HCT116 (cell line): Measurements from ENCODE around the gene HDAC11. TPM values are rescaled to one million over a fixed set of nuclear protein-coding genes. Genes with fewer than 3 reads are reported as not detected.

Experiments
- ATAC-seq: fragments of 200-7000 bp; cut with Tn5 transposase; 2 replicates; pipeline ENCODE4 v1.9.1; 2020; ENCODE audit warnings: mild to moderate bottlenecking, moderate library complexity
- BruUV-seq: library from RNA; stranded (reverse); fragments of 400-500 nt; replicated peaks from 2 replicates; lab custom pipeline; 2021; lab: Mats Ljungman, UMichigan
- CTCF ChIA-PET: fragments of 300-600 bp; sonication (Branson Sonifier 250); formaldehyde crosslinking; loops from one replicate; lab custom pipeline; 2021; ENCODE audit warnings: antibody characterized with exemption; lab: Charles Lee
- POLR2A ChIA-PET: fragments of 300-600, 350-600 bp; sonication (Branson Sonifier 250); formaldehyde crosslinking; loops from one replicate; lab custom pipeline; 2021; ENCODE audit warnings: antibody characterized with exemption; lab: Charles Lee
- RAD21 ChIA-PET, 2 experiments: fragments of 300-600 bp; sonication (Branson Sonifier 250); formaldehyde crosslinking; loops; one replicate each; lab custom pipeline; 2023; ENCODE audit warnings: low total read pairs in 2 of 2; ENCODE audit not compliant: uncharacterized antibody in 2 of 2, unreplicated experiment in 2 of 2, low non-redundant PET in 1 of 2; lab: Charles Lee
- DNase-seq: peaks from one replicate; pipeline ENCODE4 v3.0.0-alpha.2; 2010; ENCODE audit warnings: low read depth, low spot score
- H2AFZ ChIP-seq: fragments of 200-600 bp; shearing (Covaris generic), sonication (generic); 2 replicates; pipeline ENCODE4 v1.6.1; 2017; ENCODE audit warnings: low read depth, mixed run types, mixed read lengths, antibody characterized with exemption, low read length; ENCODE audit not compliant: poor library complexity, severe bottlenecking
- H3K27ac ChIP-seq: 2 replicates; pipeline ENCODE4 v1.5.1; 2012; ENCODE audit warnings: low read depth, low read length
- H3K27me3 ChIP-seq: fragments of 200-600 bp; sonication (generic); 2 replicates; pipeline ENCODE4 v1.6.1; 2016; ENCODE audit warnings: mixed run types, low read length, mixed read lengths; ENCODE audit not compliant: insufficient read depth
- H3K36me3 ChIP-seq, 2 experiments: fragments of 200-500 bp in 1 of 2; fragments of 200-600 bp in 1 of 2; sonication (Bioruptor generic) in 1 of 2; sonication (generic) in 1 of 2; 2 replicates each; pipeline versions ENCODE4 v1.5.1 to v1.6.1; 2014 to 2016; ENCODE audit warnings: low read length in 2 of 2, inconsistent platforms in 1 of 2, mixed read lengths in 1 of 2, mixed run types in 1 of 2; ENCODE audit not compliant: insufficient read depth in 2 of 2, control insufficient read depth in 1 of 2
- H3K4me1 ChIP-seq, 2 experiments: fragments of 200-600 bp in 1 of 2; sonication (generic) in 1 of 2; 2 replicates each; pipeline versions ENCODE4 v1.5.1 to v1.6.1; 2012 to 2017; ENCODE audit warnings: low read length in 2 of 2, inconsistent platforms in 1 of 2, mild to moderate bottlenecking in 1 of 2, mixed read lengths in 1 of 2, mixed run types in 1 of 2, moderate library complexity in 1 of 2; ENCODE audit not compliant: insufficient read depth in 2 of 2, control insufficient read depth in 1 of 2
- H3K4me2 ChIP-seq: fragments of 200-600 bp; sonication (generic); 2 replicates; pipeline ENCODE4 v1.6.1; 2017; ENCODE audit warnings: mixed run types, low read length, mixed read lengths
- H3K4me3 ChIP-seq, 2 experiments: fragments of 200-600 bp in 1 of 2; sonication (generic) in 1 of 2; replicated peaks in 1 of 2; 2 replicates each; pipeline ENCODE4 v1.5.1; 2011 to 2016; ENCODE audit warnings: low read length in 2 of 2, control low read depth in 1 of 2, low read depth in 1 of 2, mild to moderate bottlenecking in 1 of 2, mixed read lengths in 1 of 2, mixed run types in 1 of 2
- H3K79me2 ChIP-seq: fragments of 200-600 bp; sonication (generic); 2 replicates; pipeline ENCODE4 v1.6.1; 2017; ENCODE audit warnings: mild to moderate bottlenecking, mixed run types, low read length, moderate library complexity, mixed read lengths; ENCODE audit not compliant: insufficient read depth
- H3K9ac ChIP-seq: fragments of 200-600 bp; sonication (generic); 2 replicates; pipeline ENCODE4 v1.6.1; 2016; ENCODE audit warnings: low read length, mixed read lengths
- H3K9me2 ChIP-seq: fragments of 200-600 bp; sonication (generic), shearing (Covaris generic); 2 replicates; pipeline ENCODE4 v1.6.1; 2017; ENCODE audit warnings: mixed run types, mild to moderate bottlenecking, moderate library complexity; ENCODE audit not compliant: insufficient read depth
- H3K9me3 ChIP-seq, 2 experiments: fragments of 200-500 bp in 1 of 2; fragments of 200-600 bp in 1 of 2; sonication (Bioruptor generic) in 1 of 2; sonication (generic) in 1 of 2; 2 replicates each; pipeline ENCODE4 v1.6.1; 2014 to 2017; ENCODE audit warnings: low read length in 2 of 2, mixed read lengths in 2 of 2, inconsistent platforms in 1 of 2, low read depth in 1 of 2, mild to moderate bottlenecking in 1 of 2, mixed run types in 1 of 2, moderate library complexity in 1 of 2; ENCODE audit not compliant: control insufficient read depth in 1 of 2, insufficient read depth in 1 of 2
- H4K20me1 ChIP-seq: fragments of 200-600 bp; sonication (generic), shearing (Covaris generic); 2 replicates; pipeline ENCODE4 v1.6.1; 2017; ENCODE audit warnings: mixed run types, mild to moderate bottlenecking, moderate library complexity; ENCODE audit not compliant: insufficient read depth
- EGR1 ChIP-seq: IDR thresholded peaks from 2 replicates; pipeline ENCODE4 v1.6.1; 2012; ENCODE audit warnings: low read depth
- ELF1 ChIP-seq: IDR thresholded peaks from 2 replicates; pipeline ENCODE4 v1.6.1; 2012; ENCODE audit warnings: low read depth, borderline replicate concordance
- SIN3A ChIP-seq: IDR thresholded peaks from 2 replicates; pipeline ENCODE4 v1.6.1; 2012; ENCODE audit warnings: low read depth
- SRF ChIP-seq: IDR thresholded peaks from 2 replicates; pipeline ENCODE4 v1.6.1; 2012; ENCODE audit warnings: low read depth
- intact Hi-C: fragments of 100-400 bp; cut with micrococcal nuclease; formaldehyde crosslinking; loops from 2 replicates; pipeline ENCODE4 v1.10.0; 2022
- total RNA-seq: library from RNA; stranded (reverse); gene quantifications from one replicate; pipeline ENCODE4 v1.2.1, GENCODE V29; 2021; ENCODE audit not compliant: unreplicated experiment
- TF ChIP-seq, protein P1 (sequence below): IDR thresholded peaks from 2 replicates; pipeline ENCODE4 v1.6.1; 2012
- TF ChIP-seq, protein P2 (sequence below), 3 experiments: fragments of 200-600 bp in 1 of 3; sonication (generic) in 1 of 3; IDR thresholded peaks in 2 of 3; conservative IDR thresholded peaks in 1 of 3; 2 replicates each; pipeline ENCODE4 v1.5.1; 2012 to 2017; ENCODE audit warnings: low read depth in 2 of 3, low read length in 2 of 3, antibody characterized with exemption in 1 of 3, borderline replicate concordance in 1 of 3, control low read depth in 1 of 3, mild to moderate bottlenecking in 1 of 3, mixed read lengths in 1 of 3, mixed run types in 1 of 3, moderate library complexity in 1 of 3; ENCODE audit not compliant: insufficient read depth in 1 of 3

HDAC11 gene
- total RNA-seq, 1 experiment from 2014 or later, result 16.1 TPM

DNA sequence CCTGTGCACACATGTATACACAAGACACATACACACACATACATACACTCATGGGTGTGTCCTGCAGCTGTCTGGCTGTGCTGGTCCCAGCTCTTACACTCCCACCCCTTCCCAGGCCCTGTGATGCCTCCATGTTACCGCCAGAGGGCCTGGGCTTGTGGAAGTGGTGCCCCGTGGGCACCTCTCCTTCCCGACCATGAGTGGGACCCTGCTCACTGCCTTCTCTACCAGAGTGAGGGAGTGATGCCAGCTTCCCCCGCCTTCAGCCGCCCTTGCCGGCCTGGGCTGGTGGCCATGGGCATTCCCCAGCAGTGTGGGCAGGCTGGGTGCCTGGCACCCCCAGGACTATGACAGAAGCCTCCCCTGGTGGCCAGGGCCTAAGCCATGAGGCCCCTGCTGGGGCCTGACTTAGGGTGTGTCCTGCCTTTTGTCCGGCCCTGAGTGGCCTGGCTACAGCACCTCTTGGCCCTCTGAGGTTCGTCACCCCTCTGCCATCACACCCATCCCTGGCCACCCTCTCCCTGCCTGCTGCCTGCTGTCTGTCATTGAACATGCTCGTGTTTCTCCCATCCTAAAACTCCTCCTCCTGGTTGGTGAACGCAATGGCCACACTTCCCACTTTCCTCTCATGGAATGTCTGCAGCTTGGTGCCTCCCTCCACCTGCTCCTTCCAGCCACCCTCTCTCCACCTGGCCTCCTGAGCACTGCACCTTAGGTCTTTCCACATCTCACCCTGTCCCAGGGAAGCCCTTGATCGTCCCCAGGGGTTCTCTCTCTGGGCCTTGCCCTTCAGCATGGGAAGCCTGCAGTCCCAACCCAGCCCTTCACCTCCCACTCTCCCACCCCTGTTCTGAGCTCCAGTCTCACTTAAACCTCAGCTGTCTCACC lies 14.6 kb downstream of the HDAC11 start:
- H3K9me2 ChIP-seq, result no peaks in the 10 kb centered on the region
- intact Hi-C loops, result loop anchor here (5.0 kb wide), 1 partner anchor 393 kb away; no protein-coding TSS in a partner anchor
- H4K20me1 ChIP-seq, result no peaks in the 10 kb centered on the region
- no peak overlapping the region for H3K9ac ChIP-seq
- BruUV-seq, result no TSS peak
- peaks cover 0 to 11% of the 10 kb centered on the region in 2 experiments; a peak in 1 of 4 replicates for H3K4me1 ChIP-seq
- RAD21 ChIA-PET, result interaction anchor here (1.0 to 1.9 kb wide), 3 partner anchors 153 kb away, joined by 6 to 34 read pairs (median 24); no protein-coding TSS in a partner anchor
- no peaks in the 10 kb centered on the region for H3K36me3 ChIP-seq
- no peak overlapping the region for H3K27ac ChIP-seq
- POLR2A ChIA-PET, result no interaction called here
- H3K4me2 ChIP-seq, result no peak overlapping the region
- ATAC-seq (peak; percentile 83), DNase-seq (no peak)
- H3K27me3 ChIP-seq, result no peaks in the 10 kb centered on the region
- no peak overlapping the region for H3K4me3 ChIP-seq
- no peaks in the 10 kb centered on the region for H3K9me3 ChIP-seq
- H2AFZ ChIP-seq, result no peak overlapping the region
- TF ChIP-seq, protein P1, sequence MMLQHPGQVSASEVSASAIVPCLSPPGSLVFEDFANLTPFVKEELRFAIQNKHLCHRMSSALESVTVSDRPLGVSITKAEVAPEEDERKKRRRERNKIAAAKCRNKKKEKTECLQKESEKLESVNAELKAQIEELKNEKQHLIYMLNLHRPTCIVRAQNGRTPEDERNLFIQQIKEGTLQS, result no peak
- no peak for TF ChIP-seq EGR1
- TF ChIP-seq ELF1, result no peak
- TF ChIP-seq SIN3A, result no peak
- TF ChIP-seq, protein P2, sequence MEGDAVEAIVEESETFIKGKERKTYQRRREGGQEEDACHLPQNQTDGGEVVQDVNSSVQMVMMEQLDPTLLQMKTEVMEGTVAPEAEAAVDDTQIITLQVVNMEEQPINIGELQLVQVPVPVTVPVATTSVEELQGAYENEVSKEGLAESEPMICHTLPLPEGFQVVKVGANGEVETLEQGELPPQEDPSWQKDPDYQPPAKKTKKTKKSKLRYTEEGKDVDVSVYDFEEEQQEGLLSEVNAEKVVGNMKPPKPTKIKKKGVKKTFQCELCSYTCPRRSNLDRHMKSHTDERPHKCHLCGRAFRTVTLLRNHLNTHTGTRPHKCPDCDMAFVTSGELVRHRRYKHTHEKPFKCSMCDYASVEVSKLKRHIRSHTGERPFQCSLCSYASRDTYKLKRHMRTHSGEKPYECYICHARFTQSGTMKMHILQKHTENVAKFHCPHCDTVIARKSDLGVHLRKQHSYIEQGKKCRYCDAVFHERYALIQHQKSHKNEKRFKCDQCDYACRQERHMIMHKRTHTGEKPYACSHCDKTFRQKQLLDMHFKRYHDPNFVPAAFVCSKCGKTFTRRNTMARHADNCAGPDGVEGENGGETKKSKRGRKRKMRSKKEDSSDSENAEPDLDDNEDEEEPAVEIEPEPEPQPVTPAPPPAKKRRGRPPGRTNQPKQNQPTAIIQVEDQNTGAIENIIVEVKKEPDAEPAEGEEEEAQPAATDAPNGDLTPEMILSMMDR (IDR thresholded peaks at IDR 0.05 in 2 of 3, conservative IDR thresholded peaks at IDR 0.05 in 1 of 3; ENCODE audit: borderline replicate concordance in 1 of 3, insufficient read depth in 1 of 3, low read depth in 2 of 3, low read length in 2 of 3), result peak; percentile 59 to 73 (median 72)
- no peak for TF ChIP-seq SRF
- no peaks in the 10 kb centered on the region for H3K79me2 ChIP-seq
- CTCF ChIA-PET, result interaction anchor here (0.8 to 8.2 kb wide), 5 partner anchors 9 to 403 kb away, joined by 5 to 245 read pairs (median 10); partner anchors contain the start of gene HDAC11
